OCI-LY7 (cell line): ENCODE results near the gene NAB2.

Experiments used
- CTCF ChIP-seq: fragments of 200-600 bp; sonication (generic); conservative IDR thresholded peaks from 2 replicates; pipeline ENCODE4 v1.5.1; 2014; ENCODE audit warnings: mild to moderate bottlenecking, antibody characterized with exemption, low read length, moderate library complexity, mixed read lengths
- EZH2phosphoT487 ChIP-seq: fragments of 200-600 bp; sonication (generic); IDR thresholded peaks from 2 replicates; pipeline ENCODE4 v1.6.1; 2018; ENCODE audit warnings: low read depth, borderline replicate concordance, mild to moderate bottlenecking, mixed run types, antibody characterized with exemption, low read length, moderate library complexity, mixed read lengths

- TF ChIP-seq CTCF, result no peak
- TF ChIP-seq EZH2phosphoT487, result no peak
These were observed 52.3 kb downstream of the NAB2 start for GRCh38 chr12:57141249-57141648.
